Activated naive CD4-positive, alpha-beta T cell treated with anti-CD3 and anti-CD28 coated beads, Interleukin-2, amount 10 ng/mL, durations not matched to agents 7 days and 5 days (primary cell): ENCODE data around the gene MPDU1.
A peak's percentile ranks its signal among the peaks of the same experiment; 100 is the strongest.

Experiments
- CTCF ChIA-PET: fragments of 350-600 bp; sonication (Branson Sonifier 250); formaldehyde crosslinking; loops from one replicate; lab custom pipeline; 2021; ENCODE audit warnings: antibody characterized with exemption; lab: Charles Lee
- DNase-seq: peaks from one replicate; pipeline ENCODE4 v3.0.0-alpha.2; 2020
- H3K27ac Mint-ChIP-seq: one replicate; pipeline ENCODE4 v1.8.0; 2021; ENCODE audit warnings: mild to moderate bottlenecking, moderate library complexity, mixed read lengths
- H3K27me3 Mint-ChIP-seq: one replicate; pipeline ENCODE4 v1.8.0; 2021; ENCODE audit warnings: mild to moderate bottlenecking, mixed read lengths
- H3K36me3 Mint-ChIP-seq: one replicate; pipeline ENCODE4 v1.8.0; 2021; ENCODE audit warnings: mixed read lengths
- H3K4me1 Mint-ChIP-seq: one replicate; pipeline ENCODE4 v1.8.0; 2021; ENCODE audit warnings: mixed read lengths
- H3K4me3 Mint-ChIP-seq: one replicate; pipeline ENCODE4 v1.8.0; 2021; ENCODE audit warnings: mild to moderate bottlenecking, moderate library complexity, mixed read lengths
- H3K9me3 Mint-ChIP-seq: one replicate; pipeline ENCODE4 v1.8.0; 2021; ENCODE audit warnings: mixed read lengths

Gene MPDU1

DNA sequence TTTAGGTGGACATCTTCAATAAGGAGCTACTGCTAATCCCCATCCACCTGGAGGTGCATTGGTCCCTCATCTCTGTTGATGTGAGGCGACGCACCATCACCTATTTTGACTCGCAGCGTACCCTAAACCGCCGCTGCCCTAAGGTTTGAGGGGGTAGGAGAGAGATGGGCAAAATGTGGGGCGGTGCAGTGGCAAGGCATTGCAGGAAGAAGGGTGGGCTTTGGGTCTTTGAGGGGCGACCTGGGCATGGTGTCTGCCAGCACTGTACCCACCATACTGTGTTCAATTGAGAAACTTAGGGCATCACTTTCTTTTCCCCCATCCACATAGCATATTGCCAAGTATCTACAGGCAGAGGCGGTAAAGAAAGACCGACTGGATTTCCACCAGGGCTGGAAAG, 13.3 kb upstream of the MPDU1 start:
- peaks cover 49% of the 10 kb centered on the region for H3K4me1 Mint-ChIP-seq
- no peaks in the 10 kb centered on the region for H3K9me3 Mint-ChIP-seq
- peak overlapping the region; percentile 12 for H3K27ac Mint-ChIP-seq
- no peak for DNase-seq
- H3K4me3 Mint-ChIP-seq, result no peak overlapping the region
- CTCF ChIA-PET, result interaction anchor here (1.3 to 2.5 kb wide), 3 partner anchors 10 to 215 kb away, joined by 3 to 6 read pairs (median 5); partner anchors contain the start of gene TP53
- peaks cover 9% of the 10 kb centered on the region for H3K27me3 Mint-ChIP-seq
- peaks cover 61% of the 10 kb centered on the region for H3K36me3 Mint-ChIP-seq

DNA sequence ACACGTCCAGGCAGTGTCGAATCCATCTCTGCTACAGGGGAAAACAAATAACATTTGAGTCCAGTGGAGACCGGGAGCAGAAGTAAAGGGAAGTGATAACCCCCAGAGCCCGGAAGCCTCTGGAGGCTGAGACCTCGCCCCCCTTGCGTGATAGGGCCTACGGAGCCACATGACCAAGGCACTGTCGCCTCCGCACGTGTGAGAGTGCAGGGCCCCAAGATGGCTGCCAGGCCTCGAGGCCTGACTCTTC, 11.4 kb upstream of the MPDU1 start:
- H3K27ac Mint-ChIP-seq, result peak overlapping the region; percentile 98
- H3K27me3 Mint-ChIP-seq, result peaks cover 9% of the 10 kb centered on the region
- CTCF ChIA-PET, result interaction anchor here (0.8 to 2.5 kb wide), 2 partner anchors 11 to 115 kb away, joined by 4 to 6 read pairs; partner anchors contain the start of genes MPDU1 and TP53
- H3K4me3 Mint-ChIP-seq, result peak overlapping the region; percentile 94
- DNase-seq, result peak; percentile 99
- no peaks in the 10 kb centered on the region for H3K9me3 Mint-ChIP-seq
- H3K36me3 Mint-ChIP-seq, result peaks cover 73% of the 10 kb centered on the region
- peaks cover 68% of the 10 kb centered on the region for H3K4me1 Mint-ChIP-seq

DNA sequence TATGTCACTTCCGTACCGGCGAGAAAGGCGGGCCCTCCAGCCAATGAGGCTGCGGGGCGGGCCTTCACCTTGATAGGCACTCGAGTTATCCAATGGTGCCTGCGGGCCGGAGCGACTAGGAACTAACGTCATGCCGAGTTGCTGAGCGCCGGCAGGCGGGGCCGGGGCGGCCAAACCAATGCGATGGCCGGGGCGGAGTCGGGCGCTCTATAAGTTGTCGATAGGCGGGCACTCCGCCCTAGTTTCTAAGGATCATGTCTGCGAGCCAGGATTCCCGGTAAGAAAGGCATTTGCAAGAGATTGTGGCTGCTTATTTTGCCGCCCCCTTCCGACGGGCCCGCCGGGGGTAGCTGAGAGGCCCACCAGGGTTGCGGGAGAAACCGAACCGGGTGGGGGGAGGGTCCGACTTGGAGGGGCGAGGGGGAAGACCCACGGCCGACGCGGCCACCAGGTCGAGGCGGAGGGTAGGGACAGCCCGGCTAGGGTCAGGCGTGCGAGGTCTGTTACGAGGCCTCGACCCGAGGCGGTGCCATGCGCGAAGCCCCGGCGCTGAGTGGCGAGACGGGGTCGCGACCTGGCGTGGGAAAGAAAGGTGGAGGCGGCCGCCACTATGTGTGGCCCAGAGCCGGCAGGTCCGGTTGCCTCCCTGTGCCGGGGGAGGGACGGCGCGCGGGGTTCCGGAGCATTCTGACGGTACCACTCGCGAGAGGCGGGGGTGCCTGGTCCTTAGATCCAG, 10.9 kb upstream of the MPDU1 start:
- Mint-ChIP-seq H3K36me3 (peaks cover 74% of the 10 kb centered on the region), H3K27ac (peak overlapping the region; percentile 98), H3K4me1 (peaks cover 69% of the 10 kb centered on the region), H3K9me3 (no peaks in the 10 kb centered on the region), H3K4me3 (peak overlapping the region; percentile 94), H3K27me3 (peaks cover 9% of the 10 kb centered on the region)
- no peak for DNase-seq
- CTCF ChIA-PET, result interaction anchor here (0.8 kb wide), 1 partner anchor 11 kb away, joined by 4 read pairs; the partner anchor contains the start of gene MPDU1

DNA sequence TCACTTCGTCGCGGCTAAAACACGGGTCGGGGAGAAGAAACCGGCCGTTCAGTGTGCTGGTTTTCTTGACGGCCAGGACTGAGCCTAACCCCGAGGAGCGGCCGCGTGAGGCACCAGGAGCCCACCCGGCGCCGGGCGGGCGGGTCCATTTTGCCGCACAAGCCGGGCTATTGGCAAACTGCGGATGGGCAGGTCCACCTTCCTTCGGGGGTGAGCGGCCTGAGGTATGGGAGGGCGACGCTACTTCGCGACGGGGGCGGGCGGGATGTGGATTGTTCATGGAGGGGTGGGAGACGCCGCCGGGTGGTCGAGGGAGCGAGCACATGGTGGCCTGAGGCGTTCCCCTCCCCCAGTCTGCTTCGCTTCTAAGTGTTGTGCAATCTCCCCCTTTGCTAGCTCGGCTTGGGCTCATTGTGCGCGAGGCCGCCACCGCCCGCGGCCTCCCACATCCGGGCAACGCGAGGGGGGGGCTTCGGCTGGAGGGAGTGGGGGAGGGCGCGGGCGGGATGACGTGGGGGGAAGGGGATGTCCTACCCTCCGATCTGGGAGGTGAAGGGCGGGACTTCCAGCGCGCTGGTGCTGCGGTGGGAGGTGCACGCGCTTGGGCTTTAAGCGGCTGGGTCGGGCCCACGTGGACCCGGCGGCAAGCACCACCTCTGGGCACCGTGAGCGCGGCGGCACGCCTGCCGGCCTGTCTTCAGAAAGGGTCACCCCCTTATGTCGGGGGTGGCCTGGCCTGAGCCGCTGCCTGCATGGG, 10.2 kb upstream of the MPDU1 start:
- H3K27ac Mint-ChIP-seq, result peak overlapping the region; percentile 98
- peaks cover 79% of the 10 kb centered on the region for H3K36me3 Mint-ChIP-seq
- peaks cover 9% of the 10 kb centered on the region for H3K27me3 Mint-ChIP-seq
- peak overlapping the region; percentile 94 for H3K4me3 Mint-ChIP-seq
- peaks cover 76% of the 10 kb centered on the region for H3K4me1 Mint-ChIP-seq
- CTCF ChIA-PET, result interaction anchor here (1.7 to 1.9 kb wide), 2 partner anchors 13 to 16 kb away, joined by 5 to 9 read pairs; partner anchors contain the start of gene SENP3
- DNase-seq, result peak; percentile 95
- no peaks in the 10 kb centered on the region for H3K9me3 Mint-ChIP-seq

DNA sequence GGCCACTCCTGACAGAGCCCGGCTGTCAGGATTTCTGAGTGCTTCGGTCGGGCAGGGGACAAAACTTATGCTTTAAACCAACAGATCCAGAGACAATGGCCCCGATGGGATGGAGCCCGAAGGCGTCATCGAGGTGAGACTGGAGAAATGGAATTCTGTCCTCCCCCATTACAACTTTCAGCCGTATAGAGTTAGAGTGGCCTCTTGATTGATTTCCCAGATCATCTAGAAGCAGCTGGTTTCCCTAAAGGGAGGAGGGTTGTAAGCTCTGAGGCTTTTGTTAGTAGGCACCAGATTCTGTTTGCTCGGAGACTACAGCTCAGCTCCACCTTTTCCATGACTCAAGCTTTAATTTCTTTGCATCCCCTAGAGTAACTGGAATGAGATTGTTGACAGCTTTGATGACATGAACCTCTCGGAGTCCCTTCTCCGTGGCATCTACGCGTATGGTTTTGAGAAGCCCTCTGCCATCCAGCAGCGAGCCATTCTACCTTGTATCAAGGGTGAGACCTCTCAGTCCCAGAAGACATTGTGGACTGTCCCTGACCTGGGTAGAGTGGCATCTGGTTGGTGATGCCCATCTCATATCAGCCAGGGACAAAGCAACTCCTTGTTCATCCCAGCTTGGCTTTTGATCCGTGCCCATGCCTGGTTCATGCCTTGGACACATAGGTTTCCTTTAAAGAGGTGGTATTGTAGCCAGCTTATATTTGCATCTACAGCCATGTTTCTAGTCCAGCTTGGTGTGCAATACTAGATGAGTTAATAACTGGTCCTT, 9.3 kb upstream of the MPDU1 start:
- Mint-ChIP-seq H3K27ac (peak overlapping the region; percentile 98), H3K36me3 (peaks cover 81% of the 10 kb centered on the region), H3K4me3 (peak overlapping the region; percentile 94), H3K9me3 (no peaks in the 10 kb centered on the region), H3K27me3 (peaks cover 9% of the 10 kb centered on the region), H3K4me1 (peaks cover 80% of the 10 kb centered on the region)
- no peak for DNase-seq
- CTCF ChIA-PET, result interaction anchor here (0.8 to 1.9 kb wide), 3 partner anchors 13 to 15 kb away, joined by 4 to 9 read pairs (median 5); partner anchors contain the start of gene SENP3

DNA sequence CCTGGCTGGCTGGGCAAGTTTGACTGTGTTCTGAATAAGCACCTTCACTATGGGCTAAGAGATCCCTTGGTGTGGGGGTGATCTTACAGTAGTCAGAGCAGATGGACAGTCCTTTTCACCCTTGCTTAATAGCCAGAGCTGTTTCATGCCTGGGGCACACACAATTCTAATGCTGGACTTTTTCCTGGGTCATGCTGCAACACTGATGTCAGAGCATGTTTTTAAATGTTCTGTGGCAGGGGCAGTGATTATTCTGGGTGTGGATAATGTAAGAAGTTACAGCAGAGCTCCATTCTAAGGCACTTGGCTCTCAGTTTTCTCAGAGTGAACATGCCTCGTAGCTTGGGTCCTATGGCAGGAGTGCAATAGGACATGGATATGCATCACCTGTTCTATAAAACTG, 8.2 kb upstream of the MPDU1 start:
- H3K9me3 Mint-ChIP-seq, result no peaks in the 10 kb centered on the region
- H3K27me3 Mint-ChIP-seq, result peaks cover 9% of the 10 kb centered on the region
- peaks cover 85% of the 10 kb centered on the region for H3K36me3 Mint-ChIP-seq
- H3K27ac Mint-ChIP-seq, result peak overlapping the region; percentile 49
- no peak for DNase-seq
- CTCF ChIA-PET, result interaction anchor here (1.7 to 1.9 kb wide), 3 partner anchors 14 to 112 kb away, joined by 5 to 9 read pairs (median 6); partner anchors contain the start of genes SENP3, TP53 and WRAP53
- H3K4me1 Mint-ChIP-seq, result peaks cover 87% of the 10 kb centered on the region
- H3K4me3 Mint-ChIP-seq, result peak overlapping the region; percentile 94

DNA sequence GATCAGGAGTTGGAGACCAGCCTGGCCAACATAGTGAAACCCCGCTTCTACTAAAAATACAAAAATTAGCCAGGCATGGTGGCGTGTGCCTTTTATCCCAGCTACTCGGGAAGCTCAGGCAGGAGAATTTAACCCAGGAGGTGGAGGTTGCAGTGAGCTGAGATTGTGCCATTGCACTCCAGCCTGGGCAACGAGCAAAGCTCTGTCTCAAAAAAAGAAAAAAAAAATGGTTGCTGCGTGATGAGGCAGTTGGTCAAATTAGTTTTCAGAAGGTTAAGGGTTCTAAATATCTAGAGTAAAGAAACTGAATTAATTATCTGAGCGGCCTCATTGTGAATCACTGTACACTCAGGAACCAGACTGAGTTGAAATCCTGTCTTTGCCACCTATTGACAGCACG, 7.7 kb upstream of the MPDU1 start:
- no peak for DNase-seq
- Mint-ChIP-seq H3K4me3 (peak overlapping the region; percentile 94), H3K27me3 (peaks cover 9% of the 10 kb centered on the region), H3K9me3 (no peaks in the 10 kb centered on the region), H3K27ac (peak overlapping the region; percentile 49), H3K36me3 (peaks cover 84% of the 10 kb centered on the region), H3K4me1 (peaks cover 88% of the 10 kb centered on the region)
- CTCF ChIA-PET, result interaction anchor here (1.9 kb wide), 2 partner anchors 15 to 111 kb away, joined by 6 to 9 read pairs; partner anchors contain the start of genes SENP3, TP53 and WRAP53

DNA sequence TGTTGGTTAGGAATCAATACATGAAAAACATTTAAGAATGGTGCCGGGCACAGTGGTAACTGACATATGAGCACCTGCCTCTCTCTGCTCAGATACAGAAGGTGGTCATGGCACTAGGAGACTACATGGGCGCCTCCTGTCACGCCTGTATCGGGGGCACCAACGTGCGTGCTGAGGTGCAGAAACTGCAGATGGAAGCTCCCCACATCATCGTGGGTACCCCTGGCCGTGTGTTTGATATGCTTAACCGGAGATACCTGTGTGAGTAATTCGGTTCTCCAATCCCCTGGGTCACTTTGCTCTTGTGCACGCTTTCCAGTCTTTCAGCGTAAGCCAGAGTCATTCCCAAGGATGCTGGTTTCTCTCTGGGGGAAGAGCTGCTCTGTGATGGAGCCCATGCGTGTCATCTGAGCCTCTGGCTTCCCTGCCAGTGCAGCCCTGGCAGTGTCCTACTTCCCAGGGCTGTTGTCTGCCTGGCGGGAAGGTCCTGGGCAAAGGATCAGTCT, 7.2 kb upstream of the MPDU1 start:
- H3K27me3 Mint-ChIP-seq, result peaks cover 9% of the 10 kb centered on the region
- H3K4me3 Mint-ChIP-seq, result no peak overlapping the region
- H3K27ac Mint-ChIP-seq, result peak overlapping the region; percentile 49
- peaks cover 88% of the 10 kb centered on the region for H3K4me1 Mint-ChIP-seq
- no peak for DNase-seq
- CTCF ChIA-PET, result interaction anchor here (1.9 kb wide), 1 partner anchor 111 kb away, joined by 6 read pairs; the partner anchor contains the start of genes TP53 and WRAP53
- H3K9me3 Mint-ChIP-seq, result no peaks in the 10 kb centered on the region
- H3K36me3 Mint-ChIP-seq, result peaks cover 83% of the 10 kb centered on the region

DNA sequence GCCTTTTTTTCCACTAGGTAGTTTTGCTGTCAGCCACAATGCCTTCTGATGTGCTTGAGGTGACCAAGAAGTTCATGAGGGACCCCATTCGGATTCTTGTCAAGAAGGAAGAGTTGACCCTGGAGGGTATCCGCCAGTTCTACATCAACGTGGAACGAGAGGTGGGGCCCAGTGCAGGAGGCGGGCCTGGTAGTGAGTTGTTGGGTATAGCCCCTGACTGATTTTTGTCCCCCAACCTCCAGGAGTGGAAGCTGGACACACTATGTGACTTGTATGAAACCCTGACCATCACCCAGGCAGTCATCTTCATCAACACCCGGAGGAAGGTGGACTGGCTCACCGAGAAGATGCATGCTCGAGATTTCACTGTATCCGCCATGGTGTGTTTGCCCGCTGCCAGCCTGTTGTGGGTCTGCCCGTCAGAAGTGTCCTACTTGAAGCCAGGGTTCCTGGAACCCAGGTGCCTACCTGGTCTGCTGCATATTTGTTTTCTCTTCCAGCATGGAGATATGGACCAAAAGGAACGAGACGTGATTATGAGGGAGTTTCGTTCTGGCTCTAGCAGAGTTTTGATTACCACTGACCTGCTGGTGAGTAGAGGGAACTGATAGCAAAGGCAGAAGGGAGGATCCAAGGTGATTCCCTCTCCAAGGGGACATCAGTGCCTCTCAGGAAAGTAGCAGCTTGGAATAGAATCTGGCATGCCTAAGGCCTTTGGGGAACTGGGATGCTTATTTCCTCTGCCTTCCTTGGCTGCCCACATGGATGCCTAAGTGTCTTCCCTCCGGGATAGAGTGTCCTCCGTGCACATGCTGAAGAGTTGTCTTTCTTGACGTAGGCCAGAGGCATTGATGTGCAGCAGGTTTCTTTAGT, 6.1 kb upstream of the MPDU1 start:
- H3K36me3 Mint-ChIP-seq, result peaks cover 81% of the 10 kb centered on the region

DNA sequence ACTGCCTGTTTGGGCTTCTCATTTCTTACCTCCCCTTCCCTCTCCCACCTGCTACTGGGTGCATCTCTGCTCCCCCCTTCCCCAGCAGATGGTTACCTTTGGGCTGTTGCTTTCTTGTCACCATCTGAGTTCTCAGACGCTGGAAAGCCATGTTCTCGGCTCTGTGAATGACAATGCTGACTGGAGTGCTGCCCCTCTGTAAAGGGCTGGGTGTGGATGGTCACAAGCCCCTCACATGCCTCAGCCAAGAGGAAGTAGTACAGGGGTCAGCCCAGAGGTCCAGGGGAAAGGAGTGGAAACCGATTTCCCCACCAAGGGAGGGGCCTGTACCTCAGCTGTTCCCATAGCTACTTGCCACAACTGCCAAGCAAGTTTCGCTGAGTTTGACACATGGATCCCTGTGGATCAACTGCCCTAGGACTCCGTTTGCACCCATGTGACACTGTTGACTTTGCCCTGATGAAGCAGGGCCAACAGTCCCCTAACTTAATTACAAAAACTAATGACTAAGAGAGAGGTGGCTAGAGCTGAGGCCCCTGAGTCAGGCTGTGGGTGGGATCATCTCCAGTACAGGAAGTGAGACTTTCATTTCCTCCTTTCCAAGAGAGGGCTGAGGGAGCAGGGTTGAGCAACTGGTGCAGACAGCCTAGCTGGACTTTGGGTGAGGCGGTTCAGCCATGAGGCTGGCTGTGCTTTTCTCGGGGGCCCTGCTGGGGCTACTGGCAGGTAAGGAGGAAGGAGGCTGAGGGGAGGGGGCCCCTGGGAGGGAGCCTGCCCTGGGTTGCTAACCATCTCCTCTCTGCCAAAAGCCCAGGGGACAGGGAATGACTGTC, 4.4 kb upstream of the MPDU1 start, which contains the start of gene CD68:
Gene CD68, plus strand, starts transcription at position 638 of the 833 bp plus-strand sequence. Its CDS starts 40 bp downstream, at position 678.
- Mint-ChIP-seq H3K36me3 (peaks cover 75% of the 10 kb centered on the region), H3K9me3 (no peaks in the 10 kb centered on the region), H3K4me3 (peak within 1 kb of the TSS; percentile 58), H3K4me1 (peaks cover 91% of the 10 kb centered on the region), H3K27me3 (no peaks in the 10 kb centered on the region), H3K27ac (peak within 1 kb of the TSS; percentile 87)
- CTCF ChIA-PET, result interaction anchor here (1.2 to 1.3 kb wide), 2 partner anchors 10 to 35 kb away, joined by 3 read pairs; partner anchors contain the start of genes FXR2 and SOX15
- DNase-seq, result peak; percentile 64

More for the DNA sequence above, 6.1 kb upstream of the MPDU1 start:
- H3K27ac Mint-ChIP-seq, result peak overlapping the region; percentile 87
- H3K4me3 Mint-ChIP-seq, result no peak overlapping the region
- CTCF ChIA-PET, result interaction anchor here (1.9 kb wide), 1 partner anchor 110 kb away, joined by 6 read pairs; the partner anchor contains the start of genes TP53 and WRAP53
- H3K27me3 Mint-ChIP-seq, result peaks cover 8% of the 10 kb centered on the region
- H3K4me1 Mint-ChIP-seq, result peaks cover 90% of the 10 kb centered on the region
- no peak for DNase-seq
- no peaks in the 10 kb centered on the region for H3K9me3 Mint-ChIP-seq

DNA sequence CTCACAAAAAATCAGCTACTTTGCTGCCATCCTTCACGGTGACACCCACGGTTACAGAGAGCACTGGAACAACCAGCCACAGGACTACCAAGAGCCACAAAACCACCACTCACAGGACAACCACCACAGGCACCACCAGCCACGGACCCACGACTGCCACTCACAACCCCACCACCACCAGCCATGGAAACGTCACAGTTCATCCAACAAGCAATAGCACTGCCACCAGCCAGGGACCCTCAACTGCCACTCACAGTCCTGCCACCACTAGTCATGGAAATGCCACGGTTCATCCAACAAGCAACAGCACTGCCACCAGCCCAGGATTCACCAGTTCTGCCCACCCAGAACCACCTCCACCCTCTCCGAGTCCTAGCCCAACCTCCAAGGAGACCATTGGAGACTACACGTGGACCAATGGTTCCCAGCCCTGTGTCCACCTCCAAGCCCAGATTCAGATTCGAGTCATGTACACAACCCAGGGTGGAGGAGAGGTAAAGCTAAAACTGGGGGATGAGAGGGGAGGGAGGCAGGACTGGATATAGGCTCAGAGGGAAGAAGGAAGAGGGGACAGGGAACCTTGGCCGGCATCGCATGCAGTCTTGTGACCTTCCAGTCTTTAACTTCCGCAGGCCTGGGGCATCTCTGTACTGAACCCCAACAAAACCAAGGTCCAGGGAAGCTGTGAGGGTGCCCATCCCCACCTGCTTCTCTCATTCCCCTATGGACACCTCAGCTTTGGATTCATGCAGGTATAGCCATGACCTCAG, 3.6 kb upstream of the MPDU1 start:
- Mint-ChIP-seq H3K36me3 (peaks cover 69% of the 10 kb centered on the region), H3K4me1 (peaks cover 90% of the 10 kb centered on the region), H3K27me3 (no peaks in the 10 kb centered on the region), H3K9me3 (no peaks in the 10 kb centered on the region), H3K27ac (peak overlapping the region; percentile 87), H3K4me3 (peak overlapping the region; percentile 52)
- CTCF ChIA-PET, result interaction anchor here (1.0 to 1.3 kb wide), 3 partner anchors 10 to 93 kb away, joined by 3 to 6 read pairs (median 3); partner anchors contain the start of genes FXR2 and SOX15
- no peak for DNase-seq
